HCT116 (cell line): Measurements from ENCODE around the gene ARHGAP29.

Source experiments
- CTCF ChIP-seq, 3 experiments: fragments of 200-600 bp in 1 of 3; sonication (generic) in 1 of 3; IDR thresholded peaks in 2 of 3; conservative IDR thresholded peaks in 1 of 3; 2 replicates each; pipeline ENCODE4 v1.5.1; 2012 to 2017; ENCODE audit warnings: low read depth in 2 of 3, low read length in 2 of 3, antibody characterized with exemption in 1 of 3, borderline replicate concordance in 1 of 3, control low read depth in 1 of 3, mild to moderate bottlenecking in 1 of 3, mixed read lengths in 1 of 3, mixed run types in 1 of 3, moderate library complexity in 1 of 3; ENCODE audit not compliant: insufficient read depth in 1 of 3
- POLR2A ChIP-seq: IDR thresholded peaks from 2 replicates; pipeline ENCODE4 v1.7.0; 2011; ENCODE audit warnings: borderline replicate concordance; ENCODE audit not compliant: insufficient read depth, insufficient read length; ENCODE audit errors: extremely low read depth
- ZFX ChIP-seq: fragments of 450-650 bp; IDR thresholded peaks from 2 replicates; pipeline ENCODE4 v1.6.1; 2017

- TF ChIP-seq ZFX (no peak), CTCF (IDR thresholded peaks at IDR 0.05 in 2 of 3, conservative IDR thresholded peaks at IDR 0.05 in 1 of 3; ENCODE audit: borderline replicate concordance in 1 of 3, insufficient read depth in 1 of 3, low read depth in 2 of 3, low read length in 2 of 3) (no peak), POLR2A (no peak)
These were observed 39.6 kb upstream of the ARHGAP29 start for GRCh38 chr1:94276988-94277434.
